A172 (cell line): Measurements from ENCODE around the gene SGCA. TPM values are rescaled to one million over a fixed set of nuclear protein-coding genes. Genes with fewer than 3 reads are reported as not detected.
A peak's percentile ranks its signal among the peaks of the same experiment; 100 is the strongest.

Experiments used
- DNase-seq: peaks from one replicate; pipeline ENCODE4 v3.0.0-alpha.2; 2015; ENCODE audit warnings: low spot score
- total RNA-seq: library from RNA; depleted of rRNA; stranded (reverse); fragments of >200 nt; shearing (Covaris generic); gene quantifications from 2 replicates; pipeline ENCODE4 v1.2.3, GENCODE V29; 2014

SGCA gene
- total RNA-seq, 1 experiment from 2014 or later = 0.22 TPM

GRCh38 chr17:50149091-50149416 lies 16.8 kb upstream of the SGCA start:
- no peak for DNase-seq

- DNase-seq = no peak
Observed at GRCh38 chr17:50149417-50150353, 16.1 kb upstream of the SGCA start.

GRCh38 chr17:50150354-50151040 lies 15.3 kb upstream of the SGCA start, which contains the start of gene PPP1R9B:
Gene PPP1R9B (minus strand): TSS chr17:50150677. CDS start chr17:50150513, 164 bp downstream.
- DNase-seq = no peak

- peak; percentile 85 for DNase-seq
Observed at GRCh38 chr17:50151041-50151936, 14.5 kb upstream of the SGCA start.

GRCh38 chr17:50151937-50152547 lies 13.8 kb upstream of the SGCA start:
- DNase-seq = peak; percentile 96

- no peak for DNase-seq
Observed at GRCh38 chr17:50152736-50153135, 13.1 kb upstream of the SGCA start.

- no peak for DNase-seq
Observed at GRCh38 chr17:50153650-50154575, 11.9 kb upstream of the SGCA start.

- no peak for DNase-seq
Observed at GRCh38 chr17:50154604-50155003, 11.2 kb upstream of the SGCA start.

GRCh38 chr17:50155115-50155819 lies 10.5 kb upstream of the SGCA start:
- DNase-seq = no peak

- no peak for DNase-seq
Observed at GRCh38 chr17:50157891-50158290, 7.9 kb upstream of the SGCA start.

GRCh38 chr17:50161023-50161910 lies 4.5 kb upstream of the SGCA start:
- peak; percentile 78 for DNase-seq

GRCh38 chr17:50161911-50162288 lies 3.9 kb upstream of the SGCA start:
- DNase-seq = no peak

- DNase-seq = no peak
Observed at GRCh38 chr17:50162466-50163254, 3.1 kb upstream of the SGCA start.

GRCh38 chr17:50163843-50164696 lies 1.7 kb upstream of the SGCA start:
- no peak for DNase-seq

GRCh38 chr17:50164697-50164988 lies 1.2 kb upstream of the SGCA start:
- no peak for DNase-seq

- no peak for DNase-seq
Observed at GRCh38 chr17:50165066-50165465, 739 bp upstream of the SGCA start.

- no peak for DNase-seq
Observed at GRCh38 chr17:50165466-50165865, 339 bp upstream of the SGCA start.
